ENCODE data around the gene IGF2R. TPM values are rescaled to one million over a fixed set of nuclear protein-coding genes. Genes with fewer than 3 reads are reported as not detected.
"Not testable (repeated sequence)": the region's sequence is repeated elsewhere in the genome, so short reads cannot be mapped to it uniquely, and the experiment has no call there.

The IGF2R gene
- total and polyA plus RNA-seq, 2 of the 13 experiments (the other 11 are each of a cell fraction or from before 2014, with no cell fraction given) = 38.3 to 70.0 TPM

DNA sequence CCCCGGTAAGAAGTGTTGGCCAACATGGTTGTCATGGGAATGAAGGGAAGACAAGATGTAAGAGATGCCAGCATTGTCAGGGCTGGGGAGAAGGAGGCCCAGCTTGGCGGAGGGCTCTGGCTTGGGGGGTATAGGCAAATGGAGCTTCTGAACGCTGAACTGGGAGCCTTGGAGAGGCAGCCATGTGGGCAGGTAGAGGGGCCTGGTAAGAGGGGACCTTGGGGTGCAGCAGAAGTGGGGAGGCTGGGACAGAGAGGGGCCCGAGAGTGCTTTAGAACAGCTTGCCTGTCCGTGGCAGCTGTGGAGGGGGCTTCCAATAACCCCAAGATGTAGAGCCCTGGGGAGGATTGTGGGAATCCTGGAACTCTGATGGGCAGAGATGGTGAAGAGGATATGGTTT lies 155.7 kb downstream of the IGF2R start (continued):
- TF ChIP-seq ZNF83 (CRISPR knock-in tag; IDR thresholded peaks at IDR 0.05; ENCODE audit: borderline replicate concordance) = 0 out of 2 replicates have a peak, but pooled peaks have one; percentile 34
- no peak for TF ChIP-seq SMYD3 (CRISPR knock-in tag; IDR thresholded peaks at IDR 0.05)
- TF ChIP-seq, protein P1, sequence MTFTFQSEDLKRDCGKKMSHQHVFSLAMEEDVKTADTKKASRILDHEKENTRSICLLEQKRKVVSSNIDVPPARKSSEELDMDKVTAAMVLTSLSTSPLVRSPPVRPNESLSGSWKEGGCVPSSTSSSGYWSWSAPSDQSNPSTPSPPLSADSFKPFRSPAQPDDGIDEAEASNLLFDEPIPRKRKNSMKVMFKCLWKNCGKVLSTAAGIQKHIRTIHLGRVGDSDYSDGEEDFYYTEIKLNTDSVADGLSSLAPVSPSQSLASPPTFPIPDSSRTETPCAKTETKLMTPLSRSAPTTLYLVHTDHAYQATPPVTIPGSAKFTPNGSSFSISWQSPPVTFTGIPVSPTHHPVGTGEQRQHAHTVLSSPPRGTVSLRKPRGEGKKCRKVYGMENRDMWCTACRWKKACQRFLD (CRISPR knock-in tag; IDR thresholded peaks at IDR 0.05; ENCODE audit: borderline replicate concordance) = no peak
- TF ChIP-seq NR2F2 (IDR thresholded peaks at IDR 0.05; ENCODE audit: borderline replicate concordance, low read depth) = no peak
- TF ChIP-seq ZNF891 (CRISPR knock-in tag; IDR thresholded peaks at IDR 0.05) = 0 out of 2 replicates have a peak, but pooled peaks have one; percentile 42
- no peak for TF ChIP-seq RBM22 (optimal IDR thresholded peaks at IDR 0.05; ENCODE audit: low read length)
- TF ChIP-seq ZNF510 (CRISPR knock-in tag; IDR thresholded peaks at IDR 0.05; ENCODE audit: low read depth) = no peak

DNA sequence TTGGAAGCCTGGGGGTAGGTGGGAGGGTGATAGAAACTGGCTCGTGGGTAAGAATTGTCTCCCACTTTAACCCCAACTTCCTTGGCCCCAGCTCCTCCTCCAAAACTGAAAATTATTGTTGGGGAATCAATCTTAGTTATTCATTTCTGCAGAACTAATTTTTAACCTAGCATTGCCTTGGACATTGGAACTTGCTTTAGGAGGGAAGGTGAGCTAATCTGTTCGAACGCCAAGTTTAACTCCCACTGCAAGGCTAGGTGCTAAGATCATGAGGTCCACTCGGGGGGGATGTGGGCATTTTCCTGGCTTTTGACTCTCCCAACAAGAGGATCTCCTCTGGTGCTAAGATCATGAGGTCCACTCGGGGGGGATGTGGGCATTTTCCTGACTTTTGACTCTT lies 156.2 kb downstream of the IGF2R start:
- H3K9ac ChIP-seq (ENCODE audit: insufficient read depth, low read depth, low read length); intact Hi-C loops (cut with micrococcal nuclease; ENCODE audit: unreplicated experiment); H3K36me3 ChIP-seq (replicated peaks in 1 of 2; ENCODE audit: control insufficient read depth in 1 of 2, insufficient read depth in 2 of 2, low read length in 2 of 2); H2AFZ ChIP-seq (ENCODE audit: low read length); H4K20me1 ChIP-seq (ENCODE audit: insufficient read depth, low read length); BruUV-seq (replicated peaks); in situ Hi-C loops (cut with HindIII; ENCODE audit: extremely low pct_ligation_motif_present, low pct_unique_long_range_greater_than_20kb); H3K79me2 ChIP-seq (ENCODE audit: insufficient read depth, low read length); H3K9me3 ChIP-seq (ENCODE audit: low read length); CTCF ChIA-PET (ENCODE audit: low intra/inter-chr PET ratio, low total read pairs); H3K27me3 ChIP-seq (ENCODE audit: control insufficient read depth in 1 of 2, insufficient read depth in 2 of 2, low read length in 2 of 2); H3K4me3 ChIP-seq (replicated peaks in 1 of 3; ENCODE audit: insufficient read depth in 1 of 3, low read depth in 2 of 3, low read length in 3 of 3); TF ChIP-seq CREM (CRISPR knock-in tag; IDR thresholded peaks at IDR 0.05): not testable (repeated sequence)
- H3K4me2 ChIP-seq (ENCODE audit: low read depth, low read length) = peak overlapping the region; percentile 20
- H3K4me1 ChIP-seq (ENCODE audit: insufficient read depth, low read length) = peaks cover 71% of the 10 kb centered on the region
- 7% methylated on average over 5 of the region's 5 CpGs for WGBS (ENCODE audit: low lambda C conversion rate)
- H3K27ac ChIP-seq (ENCODE audit: extremely low read length, insufficient read depth, low read length) = peak overlapping the region; percentile 68
- POLR2A ChIA-PET = interaction anchor here (0.6 to 0.8 kb wide), 3 partner anchors 10 to 269 kb away, joined by 3 to 4 read pairs (median 4); no protein-coding TSS in a partner anchor
- FAIRE-seq (peak; percentile 76), ATAC-seq (peak; percentile 82), DNase-seq (ENCODE audit: low spot score) (peak; percentile 70)
- peak; percentile 61; the same call in 1 of the 2 replicates for TF ChIP-seq DPF2 (CRISPR knock-in tag; IDR thresholded peaks at IDR 0.05; ENCODE audit: borderline replicate concordance, low read depth)
- TF ChIP-seq CREM (IDR thresholded peaks at IDR 0.05) = 0 out of 2 replicates have a peak, but pooled peaks have one; percentile 30
- TF ChIP-seq ZNF746 (CRISPR knock-in tag; IDR thresholded peaks at IDR 0.05) = peak; percentile 57; the same call in 1 of the 2 replicates
- TF ChIP-seq, protein P2, sequence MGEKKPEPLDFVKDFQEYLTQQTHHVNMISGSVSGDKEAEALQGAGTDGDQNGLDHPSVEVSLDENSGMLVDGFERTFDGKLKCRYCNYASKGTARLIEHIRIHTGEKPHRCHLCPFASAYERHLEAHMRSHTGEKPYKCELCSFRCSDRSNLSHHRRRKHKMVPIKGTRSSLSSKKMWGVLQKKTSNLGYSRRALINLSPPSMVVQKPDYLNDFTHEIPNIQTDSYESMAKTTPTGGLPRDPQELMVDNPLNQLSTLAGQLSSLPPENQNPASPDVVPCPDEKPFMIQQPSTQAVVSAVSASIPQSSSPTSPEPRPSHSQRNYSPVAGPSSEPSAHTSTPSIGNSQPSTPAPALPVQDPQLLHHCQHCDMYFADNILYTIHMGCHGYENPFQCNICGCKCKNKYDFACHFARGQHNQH (CRISPR knock-in tag; IDR thresholded peaks at IDR 0.05) = peak; percentile 67; the same call in 1 of the 2 replicates
- peak; percentile 67; the same call in 1 of the 2 replicates for TF ChIP-seq PHF21A (CRISPR knock-in tag; IDR thresholded peaks at IDR 0.05)
- TF ChIP-seq GFI1 (CRISPR knock-in tag; IDR thresholded peaks at IDR 0.05; ENCODE audit: borderline replicate concordance) = 0 out of 2 replicates have a peak, but pooled peaks have one; percentile 78
- peak; percentile 43 for TF ChIP-seq SAP130 (CRISPR knock-in tag; IDR thresholded peaks at IDR 0.05; ENCODE audit: low read depth)
- 0 out of 4 replicates have a peak, but pooled peaks of 1 of the 2 experiments have one; percentile 27 for TF ChIP-seq NR2F1 (CRISPR knock-in tag; IDR thresholded peaks at IDR 0.05)
- 0 out of 2 replicates have a peak, but pooled peaks have one; percentile 27 for TF ChIP-seq NR2F6 (IDR thresholded peaks at IDR 0.05)
- TF ChIP-seq NR2F6 (CRISPR knock-in tag; IDR thresholded peaks at IDR 0.05) = peak; percentile 56; the same call in 1 of the 2 replicates
- TF ChIP-seq, protein P3, sequence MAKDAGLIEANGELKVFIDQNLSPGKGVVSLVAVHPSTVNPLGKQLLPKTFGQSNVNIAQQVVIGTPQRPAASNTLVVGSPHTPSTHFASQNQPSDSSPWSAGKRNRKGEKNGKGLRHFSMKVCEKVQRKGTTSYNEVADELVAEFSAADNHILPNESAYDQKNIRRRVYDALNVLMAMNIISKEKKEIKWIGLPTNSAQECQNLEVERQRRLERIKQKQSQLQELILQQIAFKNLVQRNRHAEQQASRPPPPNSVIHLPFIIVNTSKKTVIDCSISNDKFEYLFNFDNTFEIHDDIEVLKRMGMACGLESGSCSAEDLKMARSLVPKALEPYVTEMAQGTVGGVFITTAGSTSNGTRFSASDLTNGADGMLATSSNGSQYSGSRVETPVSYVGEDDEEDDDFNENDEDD (CRISPR knock-in tag; IDR thresholded peaks at IDR 0.05; ENCODE audit: borderline replicate concordance) = peak; percentile 44; the same call in 1 of the 2 replicates
- TF ChIP-seq NR2C2 (CRISPR knock-in tag; IDR thresholded peaks at IDR 0.05; ENCODE audit: borderline replicate concordance) = peak; percentile 56; the same call in 1 of the 2 replicates
- TF ChIP-seq TOPORS (CRISPR knock-in tag; IDR thresholded peaks at IDR 0.05) = peak; percentile 59; the same call in 1 of the 2 replicates

Measured in HepG2 (cell line).